MCF 10A (cell line): ENCODE data around the gene TNNI2. TPM values are rescaled to one million over a fixed set of nuclear protein-coding genes. Genes with fewer than 3 reads are reported as not detected.

Experiments
- BruUV-seq: library from RNA; stranded (reverse); fragments of 400-500 nt; replicated peaks from 2 replicates; lab custom pipeline; 2021; lab: Mats Ljungman, UMichigan
- CTCF ChIA-PET: fragments of 300-600 bp; sonication (Branson Sonifier 250); formaldehyde crosslinking; extraction: SDS; loops from one replicate; lab custom pipeline; 2021; ENCODE audit warnings: antibody characterized with exemption, inconsistent platforms; lab: Yijun Ruan, JAX
- POLR2A ChIA-PET: fragments of 300-600, 350-650 bp; sonication (Branson Sonifier 250); formaldehyde crosslinking; extraction: SDS; loops from one replicate; lab custom pipeline; 2020; ENCODE audit warnings: antibody characterized with exemption, inconsistent platforms; lab: Yijun Ruan, JAX
- DNase-seq: peaks from one replicate; pipeline ENCODE4 v3.0.0-alpha.2; 2018; ENCODE audit not compliant: unreplicated experiment
- H3K27ac Mint-ChIP-seq: one replicate; pipeline ENCODE4 v1.8.0; 2022; ENCODE audit warnings: mild to moderate bottlenecking, low read depth, mixed read lengths; ENCODE audit not compliant: unreplicated experiment
- H3K27me3 Mint-ChIP-seq: one replicate; pipeline ENCODE4 v1.8.0; 2022; ENCODE audit warnings: mixed read lengths; ENCODE audit not compliant: insufficient read depth, unreplicated experiment
- H3K36me3 Mint-ChIP-seq: one replicate; pipeline ENCODE4 v1.8.0; 2022; ENCODE audit warnings: mild to moderate bottlenecking, moderate library complexity, mixed read lengths; ENCODE audit not compliant: insufficient read depth, unreplicated experiment
- H3K4me1 Mint-ChIP-seq: one replicate; pipeline ENCODE4 v1.8.0; 2022; ENCODE audit warnings: mixed read lengths; ENCODE audit not compliant: insufficient read depth, unreplicated experiment
- H3K4me3 Mint-ChIP-seq: one replicate; pipeline ENCODE4 v1.8.0; 2022; ENCODE audit warnings: mild to moderate bottlenecking, moderate library complexity, mixed read lengths; ENCODE audit not compliant: unreplicated experiment
- H3K9me3 Mint-ChIP-seq: one replicate; pipeline ENCODE4 v1.8.0; 2022; ENCODE audit warnings: mixed read lengths; ENCODE audit not compliant: unreplicated experiment
- intact Hi-C: fragments of 100-400 bp; cut with micrococcal nuclease; formaldehyde crosslinking; loops from 2 replicates; pipeline ENCODE4 v1.14.1; 2022
- total RNA-seq: library from RNA; stranded (reverse); gene quantifications from 2 replicates; pipeline ENCODE4 v1.2.3, GENCODE V29; 2022
- TF ChIP-seq, protein P1 (sequence below): fragments of 200-600 bp; IDR thresholded peaks from one replicate; pipeline ENCODE4 v1.8.0; 2022; ENCODE audit warnings: antibody characterized with exemption, mild to moderate bottlenecking; ENCODE audit not compliant: unreplicated experiment

Gene TNNI2
- total RNA-seq, 1 experiment from 2014 or later = 77.7 TPM

DNA sequence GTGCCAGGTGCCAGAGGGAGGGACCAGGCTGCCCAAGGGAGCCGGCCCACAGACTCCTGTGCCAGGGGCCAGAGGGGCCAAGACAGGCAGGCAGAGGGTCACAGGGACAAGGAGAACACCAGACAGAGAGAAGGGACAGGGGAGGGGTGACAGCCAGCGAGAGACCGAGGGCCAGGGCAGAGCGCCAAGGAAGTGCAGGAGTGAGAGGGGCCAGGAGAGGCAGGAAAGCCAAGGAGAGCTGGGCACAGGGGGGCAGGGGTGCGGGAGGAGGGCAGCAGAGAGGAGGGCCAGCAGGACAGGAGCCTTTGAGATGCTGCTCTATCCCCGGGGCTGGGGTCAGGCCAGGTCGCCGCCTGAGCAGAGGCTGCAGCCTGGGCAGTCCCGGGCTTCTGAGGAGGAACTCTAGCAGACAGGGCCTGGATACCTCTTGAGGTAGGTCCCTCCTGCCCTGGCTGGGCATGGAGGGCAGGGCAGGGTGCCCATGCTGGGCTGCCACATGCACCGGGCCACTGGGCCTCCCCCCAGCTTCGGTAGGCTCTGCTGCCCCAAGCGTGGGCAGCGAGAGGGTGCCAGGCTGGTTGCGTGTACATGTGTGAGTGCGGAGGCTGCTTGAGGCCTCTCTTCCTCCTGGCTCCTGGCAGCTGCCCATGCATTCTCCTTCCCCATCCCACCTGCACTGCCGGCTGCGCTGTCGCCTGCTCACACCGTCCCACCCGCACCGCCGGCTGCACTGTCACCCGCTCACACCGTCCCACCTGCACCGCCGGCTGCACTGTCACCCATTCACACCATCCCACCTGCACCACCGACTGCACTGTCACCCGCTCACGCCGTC, 26.3 kb downstream of the TNNI2 start:
- no peak for DNase-seq
- Mint-ChIP-seq H3K4me1 (peaks cover 27% of the 10 kb centered on the region), H3K4me3 (no peak overlapping the region), H3K27ac (peak overlapping the region; percentile 73), H3K36me3 (no peaks in the 10 kb centered on the region), H3K9me3 (no peaks in the 10 kb centered on the region), H3K27me3 (no peaks in the 10 kb centered on the region)
- no TSS peak for BruUV-seq
- ChIA-PET POLR2A (interaction anchor here (0.5 kb wide), 1 partner anchor 11 kb away, joined by 3 read pairs; no protein-coding TSS in a partner anchor), CTCF (interaction anchor here (0.6 to 0.9 kb wide), 2 partner anchors 139 to 171 kb away, joined by 3 read pairs; no protein-coding TSS in a partner anchor)
- TF ChIP-seq, protein P1, sequence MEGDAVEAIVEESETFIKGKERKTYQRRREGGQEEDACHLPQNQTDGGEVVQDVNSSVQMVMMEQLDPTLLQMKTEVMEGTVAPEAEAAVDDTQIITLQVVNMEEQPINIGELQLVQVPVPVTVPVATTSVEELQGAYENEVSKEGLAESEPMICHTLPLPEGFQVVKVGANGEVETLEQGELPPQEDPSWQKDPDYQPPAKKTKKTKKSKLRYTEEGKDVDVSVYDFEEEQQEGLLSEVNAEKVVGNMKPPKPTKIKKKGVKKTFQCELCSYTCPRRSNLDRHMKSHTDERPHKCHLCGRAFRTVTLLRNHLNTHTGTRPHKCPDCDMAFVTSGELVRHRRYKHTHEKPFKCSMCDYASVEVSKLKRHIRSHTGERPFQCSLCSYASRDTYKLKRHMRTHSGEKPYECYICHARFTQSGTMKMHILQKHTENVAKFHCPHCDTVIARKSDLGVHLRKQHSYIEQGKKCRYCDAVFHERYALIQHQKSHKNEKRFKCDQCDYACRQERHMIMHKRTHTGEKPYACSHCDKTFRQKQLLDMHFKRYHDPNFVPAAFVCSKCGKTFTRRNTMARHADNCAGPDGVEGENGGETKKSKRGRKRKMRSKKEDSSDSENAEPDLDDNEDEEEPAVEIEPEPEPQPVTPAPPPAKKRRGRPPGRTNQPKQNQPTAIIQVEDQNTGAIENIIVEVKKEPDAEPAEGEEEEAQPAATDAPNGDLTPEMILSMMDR = no peak
- intact Hi-C loops = no loop called here

DNA sequence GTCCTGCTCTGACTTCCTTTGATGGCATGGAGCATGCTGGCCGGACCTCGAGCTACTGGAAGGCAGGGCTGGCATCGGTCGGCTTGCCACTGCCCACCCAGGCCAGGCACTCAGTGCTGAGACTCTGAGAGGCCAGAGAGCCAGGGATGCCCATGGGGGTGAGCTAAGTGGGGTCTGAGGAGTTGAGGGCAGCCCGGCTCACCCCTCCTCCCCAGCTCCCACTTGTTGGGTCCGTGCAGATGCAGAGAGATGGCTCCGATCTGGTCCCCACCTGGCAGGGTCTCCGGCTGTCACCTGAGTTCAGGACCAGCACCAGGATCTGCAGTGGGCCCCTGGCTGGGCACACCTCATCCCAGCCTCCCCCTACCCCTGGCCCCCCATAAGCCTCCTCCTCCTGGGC, 27.4 kb downstream of the TNNI2 start:
- TF ChIP-seq, protein P1 = no peak
- BruUV-seq = no TSS peak
- peaks cover 27% of the 10 kb centered on the region for H3K4me1 Mint-ChIP-seq
- no peak overlapping the region for H3K27ac Mint-ChIP-seq
- CTCF ChIA-PET = no interaction called here
- no peak overlapping the region for H3K4me3 Mint-ChIP-seq
- no peak for DNase-seq
- POLR2A ChIA-PET = no interaction called here
- H3K9me3 Mint-ChIP-seq = no peaks in the 10 kb centered on the region
- H3K36me3 Mint-ChIP-seq = no peaks in the 10 kb centered on the region
- no peaks in the 10 kb centered on the region for H3K27me3 Mint-ChIP-seq
- intact Hi-C loops = no loop called here

DNA sequence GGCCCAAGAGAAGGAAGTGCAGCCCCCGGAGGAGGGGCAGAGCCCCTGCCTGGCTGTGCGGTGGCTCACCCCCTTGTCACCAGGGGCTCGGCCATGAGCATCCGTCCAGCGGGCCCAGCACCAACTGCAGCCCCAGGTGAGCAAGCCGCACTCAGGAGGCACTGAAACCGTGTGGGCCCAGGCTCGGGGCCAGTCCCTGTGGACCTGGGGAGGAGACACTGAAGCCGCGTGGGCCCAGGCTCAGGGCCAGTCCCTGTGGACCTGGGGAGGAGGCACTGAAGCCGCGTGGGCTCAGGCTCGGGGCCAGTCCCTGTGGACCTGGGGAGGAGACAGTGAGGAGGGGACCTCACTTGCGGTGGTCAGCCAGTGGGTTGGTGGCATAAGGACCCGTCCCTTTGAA, 28.0 kb downstream of the TNNI2 start:
- CTCF ChIA-PET = no interaction called here
- H3K4me3 Mint-ChIP-seq = no peak overlapping the region
- no TSS peak for BruUV-seq
- TF ChIP-seq, protein P1 = no peak
- no peaks in the 10 kb centered on the region for H3K36me3 Mint-ChIP-seq
- no peak overlapping the region for H3K27ac Mint-ChIP-seq
- peaks cover 27% of the 10 kb centered on the region for H3K4me1 Mint-ChIP-seq
- intact Hi-C loops = no loop called here
- H3K9me3 Mint-ChIP-seq = no peaks in the 10 kb centered on the region
- H3K27me3 Mint-ChIP-seq = no peaks in the 10 kb centered on the region
- DNase-seq = no peak
- POLR2A ChIA-PET = no interaction called here

DNA sequence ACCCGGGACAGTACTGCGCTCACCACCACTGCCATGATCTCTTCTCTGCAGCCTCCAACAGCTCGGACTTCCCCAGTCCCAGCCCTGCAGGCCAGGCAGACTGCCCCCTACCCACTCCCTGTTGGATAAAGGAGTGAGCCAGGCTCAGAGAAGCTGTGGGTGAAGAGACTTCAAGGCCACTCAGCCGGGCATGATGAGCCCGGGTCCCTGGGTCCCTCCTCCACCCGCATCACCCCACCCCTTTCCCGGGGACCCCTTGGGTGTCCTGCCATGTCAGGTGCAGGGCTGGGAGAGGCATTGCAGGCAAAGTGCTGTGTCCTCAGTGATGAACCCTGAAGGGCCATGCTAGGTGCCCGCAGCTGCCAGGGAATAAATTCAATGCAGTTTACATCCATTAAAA, 28.6 kb downstream of the TNNI2 start:
- TF ChIP-seq, protein P1 = no peak
- ChIA-PET CTCF (no interaction called here), POLR2A (no interaction called here)
- no peaks in the 10 kb centered on the region for H3K36me3 Mint-ChIP-seq
- no peaks in the 10 kb centered on the region for H3K27me3 Mint-ChIP-seq
- intact Hi-C loops = no loop called here
- BruUV-seq = no TSS peak
- H3K27ac Mint-ChIP-seq = no peak overlapping the region
- H3K4me1 Mint-ChIP-seq = peaks cover 27% of the 10 kb centered on the region
- H3K9me3 Mint-ChIP-seq = no peaks in the 10 kb centered on the region
- H3K4me3 Mint-ChIP-seq = no peak overlapping the region
- no peak for DNase-seq
